ENCODE data around the gene ADGRL4. TPM values are rescaled to one million over a fixed set of nuclear protein-coding genes. Genes with fewer than 3 reads are reported as not detected.

Gene ADGRL4
- total RNA-seq, 1 donor: 16.6 TPM

DNA sequence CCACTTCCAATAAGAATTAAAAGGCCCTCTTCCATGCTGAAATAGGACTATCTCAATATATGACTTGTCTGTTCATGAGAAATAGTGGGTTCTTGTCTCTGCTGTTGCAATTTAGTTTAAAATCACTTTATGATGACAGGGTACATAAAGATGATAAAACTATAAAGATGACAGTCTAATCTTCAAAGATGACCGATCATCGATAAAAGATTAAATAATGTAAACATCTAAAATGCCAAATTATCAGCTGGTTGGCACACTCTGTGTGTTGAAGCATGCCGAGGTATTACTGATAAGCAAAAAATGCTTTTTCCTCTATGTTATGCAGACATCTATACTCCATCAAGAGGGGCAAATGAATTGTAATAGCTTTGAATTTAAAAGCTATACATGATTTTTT lies 89.5 kb downstream of the ADGRL4 start:
- TF ChIP-seq CTCF (IDR thresholded peaks at IDR 0.05; ENCODE audit: extremely low read depth, low read depth, low read length): no peak
- H3K9me3 ChIP-seq (ENCODE audit: low read depth, low read length): no peaks in the 10 kb centered on the region
- no peaks in the 10 kb centered on the region for H4K20me1 ChIP-seq (ENCODE audit: insufficient read depth, low read length)
- H3K4me1 ChIP-seq (ENCODE audit: insufficient read depth, low read length): peaks cover 11% of the 10 kb centered on the region
- H3K27ac ChIP-seq (ENCODE audit: low read depth, low read length): no peak overlapping the region
- no peak overlapping the region for H3K4me2 ChIP-seq (ENCODE audit: insufficient read depth, low read length)
- no peak for DNase-seq (ENCODE audit: insufficient read length, low spot score, missing footprints)
- no peak overlapping the region for H2AFZ ChIP-seq (ENCODE audit: low read length)
- no peak overlapping the region for H3K4me3 ChIP-seq (ENCODE audit: insufficient read depth, low read length)
- no peaks in the 10 kb centered on the region for H3K27me3 ChIP-seq (ENCODE audit: insufficient read depth, low read length)
- no peaks in the 10 kb centered on the region for H3K36me3 ChIP-seq (ENCODE audit: insufficient read depth, low read length)
- H3K79me2 ChIP-seq (ENCODE audit: insufficient read depth, low read length): no peaks in the 10 kb centered on the region

- no peak for TF ChIP-seq CTCF (IDR thresholded peaks at IDR 0.05; ENCODE audit: extremely low read depth, low read depth, low read length)
- no peak overlapping the region for H3K4me2 ChIP-seq (ENCODE audit: insufficient read depth, low read length)
- H3K9me3 ChIP-seq (ENCODE audit: low read depth, low read length): no peaks in the 10 kb centered on the region
- H3K4me1 ChIP-seq (ENCODE audit: insufficient read depth, low read length): peaks cover 13% of the 10 kb centered on the region
- DNase-seq (ENCODE audit: insufficient read length, low spot score, missing footprints): no peak
- no peak overlapping the region for H2AFZ ChIP-seq (ENCODE audit: low read length)
- H4K20me1 ChIP-seq (ENCODE audit: insufficient read depth, low read length): no peaks in the 10 kb centered on the region
- H3K4me3 ChIP-seq (ENCODE audit: insufficient read depth, low read length): no peak overlapping the region
- no peaks in the 10 kb centered on the region for H3K27me3 ChIP-seq (ENCODE audit: insufficient read depth, low read length)
- no peak overlapping the region for H3K27ac ChIP-seq (ENCODE audit: low read depth, low read length)
- H3K36me3 ChIP-seq (ENCODE audit: insufficient read depth, low read length): no peaks in the 10 kb centered on the region
- no peaks in the 10 kb centered on the region for H3K79me2 ChIP-seq (ENCODE audit: insufficient read depth, low read length)
Observed at GRCh38 chr1:78913950-78914349, 92.6 kb downstream of the ADGRL4 start.

- Histone ChIP-seq H3K27me3 (ENCODE audit: insufficient read depth, low read length) (no peaks in the 10 kb centered on the region), H3K27ac (ENCODE audit: low read depth, low read length) (no peak overlapping the region), H3K9me3 (ENCODE audit: low read depth, low read length) (no peaks in the 10 kb centered on the region), H3K36me3 (ENCODE audit: insufficient read depth, low read length) (no peaks in the 10 kb centered on the region), H4K20me1 (ENCODE audit: insufficient read depth, low read length) (no peaks in the 10 kb centered on the region), H3K79me2 (ENCODE audit: insufficient read depth, low read length) (no peaks in the 10 kb centered on the region), H3K4me3 (ENCODE audit: insufficient read depth, low read length) (no peak overlapping the region), H2AFZ (ENCODE audit: low read length) (no peak overlapping the region), H3K4me2 (ENCODE audit: insufficient read depth, low read length) (no peak overlapping the region), H3K4me1 (ENCODE audit: insufficient read depth, low read length) (peaks cover 3% of the 10 kb centered on the region)
- DNase-seq (ENCODE audit: insufficient read length, low spot score, missing footprints): no peak
- no peak for TF ChIP-seq CTCF (IDR thresholded peaks at IDR 0.05; ENCODE audit: extremely low read depth, low read depth, low read length)
Observed at GRCh38 chr1:78911956-78912880, 94.3 kb downstream of the ADGRL4 start.

DNA sequence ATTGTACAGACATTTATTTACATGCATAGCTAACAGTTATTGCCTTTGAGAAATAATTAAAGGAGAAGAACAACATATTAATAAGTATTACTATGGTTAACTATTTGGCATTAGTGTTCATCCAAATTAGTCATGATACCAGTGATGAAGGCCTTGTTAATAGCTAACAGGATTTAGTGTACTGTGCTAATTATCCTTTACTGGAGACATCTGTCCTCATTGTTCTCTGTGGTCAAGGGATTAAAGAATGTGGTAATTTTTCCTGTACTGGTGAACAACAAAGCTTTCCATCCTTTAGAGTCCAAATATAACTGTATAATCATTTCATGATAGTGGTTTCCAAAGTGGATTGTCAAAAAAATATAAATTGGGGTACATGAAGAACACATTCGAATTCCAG lies 103.9 kb downstream of the ADGRL4 start:
- no peaks in the 10 kb centered on the region for H3K27me3 ChIP-seq (ENCODE audit: insufficient read depth, low read length)
- no peaks in the 10 kb centered on the region for H3K79me2 ChIP-seq (ENCODE audit: insufficient read depth, low read length)
- no peak overlapping the region for H3K4me3 ChIP-seq (ENCODE audit: insufficient read depth, low read length)
- no peak overlapping the region for H3K4me2 ChIP-seq (ENCODE audit: insufficient read depth, low read length)
- TF ChIP-seq CTCF (IDR thresholded peaks at IDR 0.05; ENCODE audit: extremely low read depth, low read depth, low read length): no peak
- DNase-seq (ENCODE audit: insufficient read length, low spot score, missing footprints): no peak
- H3K27ac ChIP-seq (ENCODE audit: low read depth, low read length): no peak overlapping the region
- no peaks in the 10 kb centered on the region for H3K9me3 ChIP-seq (ENCODE audit: low read depth, low read length)
- no peaks in the 10 kb centered on the region for H4K20me1 ChIP-seq (ENCODE audit: insufficient read depth, low read length)
- H3K36me3 ChIP-seq (ENCODE audit: insufficient read depth, low read length): no peaks in the 10 kb centered on the region
- no peak overlapping the region for H2AFZ ChIP-seq (ENCODE audit: low read length)
- no peaks in the 10 kb centered on the region for H3K4me1 ChIP-seq (ENCODE audit: insufficient read depth, low read length)
